Breast epithelium (tissue), 4 donors: ENCODE measurements around the gene BCAS3. TPM values are rescaled to one million over a fixed set of nuclear protein-coding genes. Genes with fewer than 3 reads are reported as not detected.

Source experiments
- DNase-seq, 2 donors: peaks; one replicate each; pipeline ENCODE4 v3.0.0-alpha.2; 2019; ENCODE audit warnings: low spot score in 2 of 2
- H3K27ac ChIP-seq, 2 donors: fragments of 200-600 bp; sonication (generic) in 1 of 2; one replicate each; pipeline ENCODE4 v1.5.1; 2016 to 2019; ENCODE audit warnings: mild to moderate bottlenecking in 1 of 2
- H3K27me3 ChIP-seq, 2 donors: fragments of 200-600 bp; sonication (generic) in 1 of 2; one replicate each; pipeline versions ENCODE4 v1.5.1 to v1.6.0; 2017 to 2019; ENCODE audit warnings: control low read depth in 1 of 2, mild to moderate bottlenecking in 1 of 2
- H3K36me3 ChIP-seq: fragments of 200-600 bp; one replicate; pipeline ENCODE4 v1.5.1; 2019
- H3K4me1 ChIP-seq, 2 donors: fragments of 200-600 bp; sonication (generic); one replicate each; pipeline ENCODE4 v1.5.1; 2016 to 2019; ENCODE audit warnings: control low read depth in 1 of 2
- H3K4me3 ChIP-seq, 3 donors: fragments of 200-600 bp; sonication (generic); 1 replicate in 2 of 3; 2 replicates in 1 of 3; pipeline ENCODE4 v1.5.1; 2016 to 2019; ENCODE audit warnings: mild to moderate bottlenecking in 3 of 3, moderate library complexity in 2 of 3
- H3K9me3 ChIP-seq, 2 donors: fragments of 200-600 bp; sonication (generic) in 1 of 2; one replicate each; pipeline ENCODE4 v1.5.1; 2016 to 2019; ENCODE audit warnings: control low read depth in 1 of 2
- POLR2A ChIP-seq: fragments of 450-650 bp; IDR thresholded peaks from one replicate; pipeline ENCODE4 v1.6.1; 2016; ENCODE audit warnings: antibody characterized with exemption, mild to moderate bottlenecking, moderate library complexity
- POLR2AphosphoS5 ChIP-seq, 3 donors: sonication (generic); formaldehyde crosslinking; IDR thresholded peaks; one replicate each; pipeline ENCODE4 v1.6.1; 2017; ENCODE audit warnings: antibody characterized with exemption in 3 of 3
- intact Hi-C: fragments of 100-400 bp; cut with DNase I; formaldehyde crosslinking; loops from one replicate; pipeline ENCODE4 v1.15.1; 2023; ENCODE audit warnings: low total_unique reads
- total RNA-seq, 3 donors: library from RNA; depleted of rRNA; stranded (reverse); fragments of >200 nt; gene quantifications; one replicate each; pipeline ENCODE4 v1.1.0, GENCODE V29; 2016
- TF ChIP-seq, protein P1 (sequence below), 3 donors: fragments of 450-650 bp; IDR thresholded peaks; one replicate each; pipeline ENCODE4 v1.5.1; 2016 to 2017; ENCODE audit warnings: antibody characterized with exemption in 3 of 3, mild to moderate bottlenecking in 3 of 3, moderate library complexity in 3 of 3

BCAS3 gene
- total RNA-seq, 3 donors from 2014 or later = 30.8 to 47.9 (median 31.2) TPM

- Histone ChIP-seq H3K4me3 (no peak overlapping the region), H3K27me3 (no peaks in the 10 kb centered on the region), H3K4me1 (no peaks in the 10 kb centered on the region), H3K27ac (no peak overlapping the region), H3K36me3 (no peaks in the 10 kb centered on the region), H3K9me3 (no peaks in the 10 kb centered on the region)
- no peak for DNase-seq
- TF ChIP-seq, protein P1, sequence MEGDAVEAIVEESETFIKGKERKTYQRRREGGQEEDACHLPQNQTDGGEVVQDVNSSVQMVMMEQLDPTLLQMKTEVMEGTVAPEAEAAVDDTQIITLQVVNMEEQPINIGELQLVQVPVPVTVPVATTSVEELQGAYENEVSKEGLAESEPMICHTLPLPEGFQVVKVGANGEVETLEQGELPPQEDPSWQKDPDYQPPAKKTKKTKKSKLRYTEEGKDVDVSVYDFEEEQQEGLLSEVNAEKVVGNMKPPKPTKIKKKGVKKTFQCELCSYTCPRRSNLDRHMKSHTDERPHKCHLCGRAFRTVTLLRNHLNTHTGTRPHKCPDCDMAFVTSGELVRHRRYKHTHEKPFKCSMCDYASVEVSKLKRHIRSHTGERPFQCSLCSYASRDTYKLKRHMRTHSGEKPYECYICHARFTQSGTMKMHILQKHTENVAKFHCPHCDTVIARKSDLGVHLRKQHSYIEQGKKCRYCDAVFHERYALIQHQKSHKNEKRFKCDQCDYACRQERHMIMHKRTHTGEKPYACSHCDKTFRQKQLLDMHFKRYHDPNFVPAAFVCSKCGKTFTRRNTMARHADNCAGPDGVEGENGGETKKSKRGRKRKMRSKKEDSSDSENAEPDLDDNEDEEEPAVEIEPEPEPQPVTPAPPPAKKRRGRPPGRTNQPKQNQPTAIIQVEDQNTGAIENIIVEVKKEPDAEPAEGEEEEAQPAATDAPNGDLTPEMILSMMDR (IDR thresholded peaks at IDR 0.05) = no peak
- TF ChIP-seq POLR2A = no peak
- no peak for TF ChIP-seq POLR2AphosphoS5 (IDR thresholded peaks at IDR 0.05)
- intact Hi-C loops = no loop called here
Observed at GRCh38 chr17:61017317-61018006, 339.8 kb downstream of the BCAS3 start.

- intact Hi-C loops = no loop called here
- H3K4me3 ChIP-seq = no peak overlapping the region
- no peaks in the 10 kb centered on the region for H3K27me3 ChIP-seq
- no peaks in the 10 kb centered on the region for H3K4me1 ChIP-seq
- no peak for DNase-seq
- no peaks in the 10 kb centered on the region for H3K9me3 ChIP-seq
- no peak overlapping the region for H3K27ac ChIP-seq
- no peaks in the 10 kb centered on the region for H3K36me3 ChIP-seq
- TF ChIP-seq POLR2A (no peak), POLR2AphosphoS5 (IDR thresholded peaks at IDR 0.05) (no peak)
- TF ChIP-seq, protein P1 (IDR thresholded peaks at IDR 0.05) = no peak
Observed at GRCh38 chr17:61018938-61019337, 341.3 kb downstream of the BCAS3 start.

GRCh38 chr17:61023996-61024395 is 346.3 kb downstream of the BCAS3 start:
- intact Hi-C loops = no loop called here
- Histone ChIP-seq H3K27me3 (no peaks in the 10 kb centered on the region), H3K9me3 (no peaks in the 10 kb centered on the region), H3K4me3 (no peak overlapping the region), H3K36me3 (no peaks in the 10 kb centered on the region), H3K4me1 (no peaks in the 10 kb centered on the region), H3K27ac (no peak overlapping the region)
- DNase-seq = no peak
- TF ChIP-seq POLR2A (no peak), POLR2AphosphoS5 (IDR thresholded peaks at IDR 0.05) (no peak)
- TF ChIP-seq, protein P1 (IDR thresholded peaks at IDR 0.05) = no peak

DNA sequence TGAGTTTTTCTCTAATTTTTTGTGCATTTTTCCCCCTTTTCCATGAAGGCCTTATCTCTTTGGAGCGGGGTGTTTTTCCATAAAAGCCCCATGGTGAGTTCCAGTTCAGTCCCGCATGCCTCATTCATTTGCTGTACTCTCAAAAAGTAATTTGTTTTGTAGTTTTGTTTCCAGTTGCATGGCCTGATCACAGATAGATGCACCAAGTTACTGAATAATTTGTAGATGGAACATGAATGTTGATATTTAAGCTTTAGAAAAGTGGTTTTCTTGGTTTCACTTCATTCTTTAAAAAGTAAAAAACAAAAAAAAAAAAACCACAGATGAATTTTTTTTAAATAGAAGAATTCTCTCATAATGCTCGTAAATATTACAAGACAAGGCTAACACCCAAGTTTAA is 349.2 kb downstream of the BCAS3 start:
- no peaks in the 10 kb centered on the region for H3K9me3 ChIP-seq
- intact Hi-C loops = no loop called here
- H3K4me3 ChIP-seq = no peak overlapping the region
- no peaks in the 10 kb centered on the region for H3K4me1 ChIP-seq
- H3K27me3 ChIP-seq = no peaks in the 10 kb centered on the region
- TF ChIP-seq POLR2A = no peak
- no peak for TF ChIP-seq POLR2AphosphoS5 (IDR thresholded peaks at IDR 0.05)
- TF ChIP-seq, protein P1 (IDR thresholded peaks at IDR 0.05) = no peak
- no peak overlapping the region for H3K27ac ChIP-seq
- no peaks in the 10 kb centered on the region for H3K36me3 ChIP-seq
- DNase-seq = no peak

DNA sequence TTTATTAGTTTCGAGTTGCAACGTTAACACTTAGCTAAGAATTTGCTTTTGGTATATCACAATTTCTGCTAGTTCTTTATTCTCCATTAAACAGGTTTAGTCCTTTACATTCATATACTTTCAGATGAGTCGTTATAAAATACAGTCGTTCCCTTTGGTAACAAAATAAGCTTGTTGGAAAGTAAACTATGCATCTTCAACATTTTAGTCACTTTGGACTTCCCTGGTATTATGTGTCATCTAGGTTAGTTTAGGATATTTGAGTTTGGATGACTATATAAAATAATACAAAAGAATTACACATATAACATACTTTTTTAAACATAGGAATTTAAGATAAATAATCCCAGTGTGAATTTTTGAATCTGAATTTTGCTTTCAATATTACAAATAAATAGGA is 351.5 kb downstream of the BCAS3 start:
- Histone ChIP-seq H3K4me1 (no peaks in the 10 kb centered on the region), H3K9me3 (no peaks in the 10 kb centered on the region), H3K4me3 (no peak overlapping the region), H3K36me3 (no peaks in the 10 kb centered on the region), H3K27me3 (no peaks in the 10 kb centered on the region), H3K27ac (no peak overlapping the region)
- intact Hi-C loops = no loop called here
- TF ChIP-seq POLR2AphosphoS5 (IDR thresholded peaks at IDR 0.05) (no peak), POLR2A (no peak)
- TF ChIP-seq, protein P1 (IDR thresholded peaks at IDR 0.05) = no peak
- DNase-seq = no peak
